Activated CD4-positive, alpha-beta memory T cell treated with anti-CD3 and anti-CD28 coated beads for 36 hours (primary cell): Measurements from ENCODE around the gene CRYZL1. TPM values are rescaled to one million over a fixed set of nuclear protein-coding genes. Genes with fewer than 3 reads are reported as not detected.

ENCODE experiments used
- CTCF ChIA-PET: fragments of 350-600 bp; sonication (Branson Sonifier 250); formaldehyde crosslinking; loops from one replicate; lab custom pipeline; 2021; ENCODE audit warnings: antibody characterized with exemption, inconsistent platforms; lab: Charles Lee
- POLR2A ChIA-PET: fragments of 350-600 bp; sonication (Branson Sonifier 250); formaldehyde crosslinking; loops from one replicate; lab custom pipeline; 2021; ENCODE audit warnings: antibody characterized with exemption; lab: Charles Lee
- DNase-seq: peaks from one replicate; pipeline ENCODE4 v3.0.0-alpha.2; 2020
- H3K27ac Mint-ChIP-seq: one replicate; pipeline ENCODE4 v1.8.0; 2021; ENCODE audit warnings: mixed read lengths
- H3K27me3 Mint-ChIP-seq: one replicate; pipeline ENCODE4 v1.8.0; 2021; ENCODE audit warnings: mixed read lengths
- H3K36me3 Mint-ChIP-seq: one replicate; pipeline ENCODE4 v1.8.0; 2021; ENCODE audit warnings: mixed read lengths
- H3K4me1 Mint-ChIP-seq: one replicate; pipeline ENCODE4 v1.8.0; 2021; ENCODE audit warnings: low read depth, mixed read lengths
- H3K4me3 Mint-ChIP-seq: one replicate; pipeline ENCODE4 v1.8.0; 2021; ENCODE audit warnings: mild to moderate bottlenecking, mixed read lengths
- H3K9me3 Mint-ChIP-seq: one replicate; pipeline ENCODE4 v1.8.0; 2021; ENCODE audit warnings: mixed read lengths
- intact Hi-C: fragments of 100-400 bp; cut with micrococcal nuclease; formaldehyde crosslinking; loops from one replicate; pipeline ENCODE4 v1.15.1; 2023
- total RNA-seq, 2 experiments: library from RNA; stranded (reverse); gene quantifications; one replicate each; pipeline ENCODE4 v1.2.3, GENCODE V29; 2021

The CRYZL1 gene
- total RNA-seq, 2 experiments from 2014 or later: 32.8 to 34.9 TPM

DNA sequence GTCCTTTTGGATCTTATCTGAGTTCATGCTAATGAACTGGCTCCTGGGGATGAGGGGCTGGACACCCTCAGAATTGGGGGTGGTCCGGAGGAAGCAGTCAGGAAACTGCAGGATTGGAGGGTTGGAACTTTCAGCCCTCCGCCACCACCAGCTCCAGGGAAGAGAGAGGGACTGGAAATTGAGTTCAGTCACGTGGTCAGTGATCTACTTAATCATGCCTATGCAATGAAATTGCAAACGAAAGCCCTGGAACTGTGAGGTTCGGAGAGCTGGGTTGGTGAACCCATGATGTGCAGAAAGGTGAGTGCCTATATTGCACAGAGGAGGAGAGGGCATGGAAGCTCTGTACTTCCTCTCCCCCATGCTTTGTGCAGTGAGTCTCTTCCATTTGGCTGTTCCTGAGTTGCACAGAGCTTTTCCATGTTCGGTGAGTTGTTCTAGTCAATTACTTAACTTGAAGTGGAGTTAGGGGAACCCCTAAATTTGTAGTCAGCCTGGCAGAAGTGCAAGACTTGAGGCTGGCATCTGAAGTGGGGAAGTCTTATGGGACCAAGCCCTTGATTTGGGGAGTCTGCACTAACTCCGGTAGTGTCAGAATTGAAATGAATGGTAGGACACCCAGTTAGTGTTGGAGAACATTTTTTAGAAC is 17.5 kb upstream of the CRYZL1 start:
- intact Hi-C loops: no loop called here
- ChIA-PET POLR2A (no interaction called here), CTCF (interaction anchor here (0.6 kb wide), 1 partner anchor 584 kb away, joined by 3 read pairs; no protein-coding TSS in a partner anchor)
- H3K27me3 Mint-ChIP-seq: peaks cover 3% of the 10 kb centered on the region
- H3K4me1 Mint-ChIP-seq: no peaks in the 10 kb centered on the region
- H3K36me3 Mint-ChIP-seq: peaks cover 1% of the 10 kb centered on the region
- no peak for DNase-seq
- no peaks in the 10 kb centered on the region for H3K9me3 Mint-ChIP-seq
- H3K27ac Mint-ChIP-seq: no peak overlapping the region
- no peak overlapping the region for H3K4me3 Mint-ChIP-seq

- no peaks in the 10 kb centered on the region for H3K4me1 Mint-ChIP-seq
- H3K9me3 Mint-ChIP-seq: no peaks in the 10 kb centered on the region
- POLR2A ChIA-PET: no interaction called here
- H3K27me3 Mint-ChIP-seq: peaks cover 3% of the 10 kb centered on the region
- H3K4me3 Mint-ChIP-seq: no peak overlapping the region
- intact Hi-C loops: no loop called here
- no peak for DNase-seq
- CTCF ChIA-PET: no interaction called here
- H3K27ac Mint-ChIP-seq: no peak overlapping the region
- peaks cover 1% of the 10 kb centered on the region for H3K36me3 Mint-ChIP-seq
Observed at GRCh38 chr21:33657124-33657820, 15.7 kb upstream of the CRYZL1 start.

- H3K27me3 Mint-ChIP-seq: peaks cover 3% of the 10 kb centered on the region
- H3K9me3 Mint-ChIP-seq: no peaks in the 10 kb centered on the region
- POLR2A ChIA-PET: no interaction called here
- CTCF ChIA-PET: no interaction called here
- H3K4me3 Mint-ChIP-seq: no peak overlapping the region
- H3K27ac Mint-ChIP-seq: no peak overlapping the region
- no peaks in the 10 kb centered on the region for H3K36me3 Mint-ChIP-seq
- no peaks in the 10 kb centered on the region for H3K4me1 Mint-ChIP-seq
- DNase-seq: no peak
- intact Hi-C loops: no loop called here
Observed at GRCh38 chr21:33655588-33656221, 14.2 kb upstream of the CRYZL1 start.

GRCh38 chr21:33654412-33654811 is 12.9 kb upstream of the CRYZL1 start:
- Mint-ChIP-seq H3K9me3 (no peaks in the 10 kb centered on the region), H3K27me3 (peaks cover 3% of the 10 kb centered on the region), H3K36me3 (no peaks in the 10 kb centered on the region), H3K4me3 (no peak overlapping the region), H3K4me1 (no peaks in the 10 kb centered on the region), H3K27ac (no peak overlapping the region)
- intact Hi-C loops: no loop called here
- ChIA-PET POLR2A (no interaction called here), CTCF (no interaction called here)
- DNase-seq: no peak

DNA sequence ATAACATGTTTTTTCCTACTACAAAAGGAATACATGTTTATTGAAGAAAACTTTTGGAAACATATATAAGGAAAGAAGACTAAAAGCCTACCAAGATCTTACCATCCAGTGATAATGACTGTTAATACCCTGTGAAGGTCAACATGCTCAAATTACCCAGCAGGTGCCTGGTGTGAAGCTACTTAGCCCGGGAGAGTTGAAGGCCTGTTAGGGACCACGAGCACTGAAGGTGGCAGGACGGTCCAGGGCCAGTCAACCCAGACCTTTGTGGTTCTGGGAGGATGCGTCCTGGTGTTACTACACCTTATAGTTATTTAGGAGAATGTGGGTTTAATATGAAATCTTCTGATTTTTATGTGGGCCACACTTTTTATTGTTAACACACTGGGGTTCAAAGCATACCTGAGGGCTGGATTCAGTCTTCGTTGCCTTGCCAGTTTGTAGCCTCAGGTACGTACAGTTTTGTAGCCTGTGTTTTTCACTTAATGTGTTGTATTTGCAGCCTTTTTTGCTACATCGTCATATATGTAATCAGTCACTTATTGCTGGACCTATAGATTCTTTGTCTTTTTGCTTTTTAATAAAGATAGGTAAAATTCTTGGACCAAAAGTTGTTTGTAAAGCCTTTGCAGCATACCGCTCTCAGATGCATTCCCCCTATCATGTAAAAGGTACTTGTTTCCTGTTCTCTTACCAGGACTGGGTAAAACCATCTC is 10.6 kb upstream of the CRYZL1 start:
- Mint-ChIP-seq H3K27ac (no peak overlapping the region), H3K9me3 (no peaks in the 10 kb centered on the region), H3K27me3 (peaks cover 1% of the 10 kb centered on the region), H3K4me1 (no peaks in the 10 kb centered on the region), H3K36me3 (no peaks in the 10 kb centered on the region), H3K4me3 (no peak overlapping the region)
- intact Hi-C loops: no loop called here
- DNase-seq: no peak
- ChIA-PET CTCF (no interaction called here), POLR2A (no interaction called here)

GRCh38 chr21:33650929-33651509 is 9.5 kb upstream of the CRYZL1 start:
- Mint-ChIP-seq H3K27ac (no peak overlapping the region), H3K27me3 (peaks cover 1% of the 10 kb centered on the region), H3K4me1 (no peaks in the 10 kb centered on the region), H3K4me3 (no peak overlapping the region), H3K36me3 (no peaks in the 10 kb centered on the region), H3K9me3 (no peaks in the 10 kb centered on the region)
- intact Hi-C loops: no loop called here
- no peak for DNase-seq
- ChIA-PET POLR2A (no interaction called here), CTCF (no interaction called here)

- DNase-seq: no peak
- H3K27me3 Mint-ChIP-seq: peaks cover 1% of the 10 kb centered on the region
- H3K4me3 Mint-ChIP-seq: no peak overlapping the region
- H3K9me3 Mint-ChIP-seq: no peaks in the 10 kb centered on the region
- ChIA-PET CTCF (no interaction called here), POLR2A (no interaction called here)
- H3K36me3 Mint-ChIP-seq: no peaks in the 10 kb centered on the region
- intact Hi-C loops: no loop called here
- H3K4me1 Mint-ChIP-seq: no peaks in the 10 kb centered on the region
- H3K27ac Mint-ChIP-seq: no peak overlapping the region
Observed at GRCh38 chr21:33650230-33650629, 8.7 kb upstream of the CRYZL1 start.

DNA sequence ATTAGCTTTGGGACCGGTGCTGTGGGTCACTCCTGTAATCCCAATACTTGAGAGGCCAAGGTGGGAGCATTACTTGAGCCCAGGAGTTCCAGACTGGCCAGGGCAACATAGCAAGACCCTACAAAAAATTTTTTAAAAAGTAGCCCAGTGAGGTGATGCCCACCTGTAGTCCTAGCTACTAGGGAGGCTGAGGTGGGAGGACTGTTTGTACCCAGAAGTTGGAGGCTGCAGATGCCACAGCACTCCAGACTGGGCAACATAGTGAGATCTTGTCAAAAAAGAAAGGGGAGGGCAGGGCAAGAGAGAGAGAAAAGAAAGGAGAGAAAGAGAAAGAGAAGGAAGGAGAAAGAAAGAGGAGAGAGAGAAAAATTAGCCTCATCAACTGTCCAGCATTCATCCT is 7.0 kb upstream of the CRYZL1 start:
- H3K27me3 Mint-ChIP-seq: peaks cover 11% of the 10 kb centered on the region
- CTCF ChIA-PET: no interaction called here
- no peak for DNase-seq
- POLR2A ChIA-PET: no interaction called here
- H3K4me3 Mint-ChIP-seq: no peak overlapping the region
- no peaks in the 10 kb centered on the region for H3K9me3 Mint-ChIP-seq
- intact Hi-C loops: loop anchor here (10.0 kb wide), 1 partner anchor 426 kb away; the partner anchor contains the start of genes MRPS6 and SLC5A3
- peaks cover 3% of the 10 kb centered on the region for H3K4me1 Mint-ChIP-seq
- H3K27ac Mint-ChIP-seq: no peak overlapping the region
- no peaks in the 10 kb centered on the region for H3K36me3 Mint-ChIP-seq

DNA sequence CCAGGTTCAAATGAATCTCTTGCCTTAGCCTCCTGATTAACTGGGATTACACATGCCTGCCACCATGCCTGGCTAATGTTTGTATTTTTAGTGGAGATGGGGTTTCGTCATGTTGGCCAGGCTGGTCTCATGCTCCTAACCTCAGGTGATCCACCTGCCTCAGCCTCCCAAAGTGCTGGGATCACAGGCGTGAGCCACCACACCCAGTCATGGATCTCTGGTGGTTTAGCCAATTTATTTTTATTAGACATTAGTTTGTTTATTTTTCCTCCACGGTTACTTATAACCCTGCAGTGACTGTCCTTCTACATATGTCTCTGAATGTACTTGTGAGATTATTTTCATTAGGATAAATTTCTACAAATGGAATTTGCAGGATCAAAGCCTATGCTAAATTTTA is 6.0 kb upstream of the CRYZL1 start:
- Mint-ChIP-seq H3K4me1 (peaks cover 7% of the 10 kb centered on the region), H3K4me3 (no peak overlapping the region)

GRCh38 chr21:33645730-33646129 is 4.2 kb upstream of the CRYZL1 start:
- POLR2A ChIA-PET: no interaction called here
- DNase-seq: no peak
- H3K27me3 Mint-ChIP-seq: peaks cover 16% of the 10 kb centered on the region
- CTCF ChIA-PET: no interaction called here
- H3K9me3 Mint-ChIP-seq: no peaks in the 10 kb centered on the region
- intact Hi-C loops: loop anchor here (10.0 kb wide), 1 partner anchor 429 kb away; the partner anchor contains the start of genes MRPS6 and SLC5A3
- peaks cover 12% of the 10 kb centered on the region for H3K4me1 Mint-ChIP-seq
- no peak overlapping the region for H3K4me3 Mint-ChIP-seq
- H3K27ac Mint-ChIP-seq: no peak overlapping the region
- H3K36me3 Mint-ChIP-seq: no peaks in the 10 kb centered on the region

More for the DNA sequence above, 6.0 kb upstream of the CRYZL1 start:
- POLR2A ChIA-PET: no interaction called here
- CTCF ChIA-PET: no interaction called here
- Mint-ChIP-seq H3K27ac (no peak overlapping the region), H3K9me3 (no peaks in the 10 kb centered on the region), H3K36me3 (no peaks in the 10 kb centered on the region), H3K27me3 (peaks cover 16% of the 10 kb centered on the region)
- DNase-seq: no peak
- intact Hi-C loops: loop anchor here (10.0 kb wide), 1 partner anchor 427 kb away; the partner anchor contains the start of genes MRPS6 and SLC5A3

DNA sequence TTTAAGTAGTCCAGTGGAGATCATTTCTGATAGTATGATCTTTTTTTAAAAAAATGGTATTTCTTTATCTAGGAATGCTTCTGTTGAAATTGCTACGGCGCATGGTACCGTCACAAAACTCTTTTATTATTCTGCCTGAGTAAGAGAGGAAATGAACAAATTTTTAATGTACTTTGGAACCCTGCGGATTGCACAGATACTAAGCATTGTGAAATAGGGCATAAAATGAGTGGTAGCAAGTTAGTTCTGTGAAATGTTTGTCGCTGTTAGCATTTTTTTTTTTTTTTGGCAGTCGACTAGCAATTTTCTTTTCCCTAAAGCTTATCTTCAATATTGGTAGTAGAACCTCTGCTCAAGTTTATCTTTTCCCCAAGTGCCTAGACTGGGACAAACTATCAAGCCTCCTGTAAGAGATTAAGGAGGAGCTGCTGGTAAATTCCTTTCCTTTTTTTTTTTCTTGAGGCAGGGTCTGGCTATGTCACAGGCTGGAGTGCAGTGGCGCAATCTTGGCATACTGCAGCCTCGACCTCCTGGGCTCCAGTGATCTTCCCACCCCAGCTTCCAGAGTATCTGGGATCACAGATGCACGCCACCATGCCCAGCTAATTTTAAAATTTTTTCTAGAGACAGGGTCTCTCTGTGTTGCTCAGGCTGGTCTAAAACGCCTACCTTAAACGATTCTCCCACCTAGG is 3.0 kb upstream of the CRYZL1 start:
- CTCF ChIA-PET: interaction anchor here (0.7 to 1.0 kb wide), 2 partner anchors 39 to 512 kb away, joined by 3 read pairs; no protein-coding TSS in a partner anchor
- POLR2A ChIA-PET: no interaction called here
- DNase-seq: no peak
- intact Hi-C loops: loop anchor here (5.0 to 10.0 kb wide), 2 partner anchors 262 to 430 kb away; partner anchors contain the start of genes MRPS6 and SLC5A3
- Mint-ChIP-seq H3K27ac (no peak overlapping the region), H3K27me3 (peaks cover 16% of the 10 kb centered on the region), H3K4me3 (peak overlapping the region; percentile 0), H3K36me3 (no peaks in the 10 kb centered on the region), H3K4me1 (peaks cover 18% of the 10 kb centered on the region), H3K9me3 (no peaks in the 10 kb centered on the region)
